H9 (cell line): ENCODE measurements around the gene PPFIA2. TPM values are rescaled to one million over a fixed set of nuclear protein-coding genes. Genes with fewer than 3 reads are reported as not detected.

Experiments
- DNase-seq: peaks from one replicate; pipeline ENCODE4 v3.0.0-alpha.2; 2017
- H2AFZ ChIP-seq: one replicate; pipeline ENCODE4 v1.6.1; 2013; ENCODE audit warnings: mild to moderate bottlenecking, low read length, control low read depth, moderate library complexity
- H2AK5ac ChIP-seq: 2 replicates; pipeline ENCODE4 v1.6.1; 2013; ENCODE audit warnings: low read length, control low read depth, mixed read lengths; ENCODE audit not compliant: insufficient read length
- H2BK120ac ChIP-seq: one replicate; pipeline ENCODE4 v1.6.1; 2013; ENCODE audit warnings: low read depth, mild to moderate bottlenecking, low read length, control low read depth, inconsistent platforms; ENCODE audit not compliant: poor library complexity, severe bottlenecking
- H2BK12ac ChIP-seq: 2 replicates; pipeline ENCODE4 v1.6.1; 2013; ENCODE audit warnings: low read length, control low read depth, mixed read lengths, low read depth; ENCODE audit not compliant: insufficient read length
- H2BK15ac ChIP-seq: 2 replicates; pipeline ENCODE4 v1.6.1; 2013; ENCODE audit warnings: low read depth, low read length, control low read depth
- H2BK20ac ChIP-seq: one replicate; pipeline ENCODE4 v1.6.1; 2013; ENCODE audit warnings: low read depth, mild to moderate bottlenecking, low read length, control low read depth, inconsistent platforms; ENCODE audit not compliant: poor library complexity, severe bottlenecking
- H2BK5ac ChIP-seq: 2 replicates; pipeline ENCODE4 v1.6.1; 2013; ENCODE audit warnings: low read length, control low read depth, mixed read lengths; ENCODE audit not compliant: insufficient read length
- H3K14ac ChIP-seq: 2 replicates; pipeline ENCODE4 v1.6.1; 2013; ENCODE audit warnings: low read length, control low read depth; ENCODE audit not compliant: insufficient read depth
- H3K18ac ChIP-seq: 2 replicates; pipeline ENCODE4 v1.6.1; 2013; ENCODE audit warnings: low read depth, mild to moderate bottlenecking, mixed read lengths, low read length, control low read depth; ENCODE audit not compliant: insufficient read length
- H3K23ac ChIP-seq: 2 replicates; pipeline ENCODE4 v1.6.1; 2013; ENCODE audit warnings: low read length, control low read depth, mixed read lengths, low read depth; ENCODE audit not compliant: insufficient read length
- H3K23me2 ChIP-seq: 2 replicates; pipeline ENCODE4 v1.6.1; 2013; ENCODE audit warnings: low read depth, mild to moderate bottlenecking, mixed read lengths, low read length, control low read depth; ENCODE audit not compliant: insufficient read length, poor library complexity, severe bottlenecking
- H3K27ac ChIP-seq: 2 replicates; pipeline ENCODE4 v1.5.1; 2013; ENCODE audit warnings: low read length, control low read depth, mixed read lengths, low read depth; ENCODE audit not compliant: insufficient read length
- H3K27me3 ChIP-seq: 2 replicates; pipeline ENCODE4 v1.6.1; 2013; ENCODE audit warnings: low read length, control low read depth, inconsistent platforms; ENCODE audit not compliant: insufficient read depth
- H3K4ac ChIP-seq: 2 replicates; pipeline ENCODE4 v1.6.1; 2013; ENCODE audit warnings: low read depth, mild to moderate bottlenecking, control low read depth, inconsistent platforms, low read length, moderate library complexity
- H3K4me1 ChIP-seq: 2 replicates; pipeline ENCODE4 v1.6.1; 2013; ENCODE audit warnings: low read length, control low read depth, inconsistent platforms; ENCODE audit not compliant: insufficient read depth
- H3K4me2 ChIP-seq: 2 replicates; pipeline ENCODE4 v1.6.1; 2013; ENCODE audit warnings: low read length, control low read depth, mixed read lengths; ENCODE audit not compliant: insufficient read length, insufficient read depth
- H3K56ac ChIP-seq: 2 replicates; pipeline ENCODE4 v1.6.1; 2013; ENCODE audit warnings: low read depth, mild to moderate bottlenecking, mixed read lengths, low read length, control low read depth; ENCODE audit not compliant: insufficient read length
- H3K79me1 ChIP-seq: 2 replicates; pipeline ENCODE4 v1.6.1; 2013; ENCODE audit warnings: low read depth, mild to moderate bottlenecking, moderate library complexity, low read length, control low read depth, inconsistent platforms; ENCODE audit not compliant: insufficient read depth, poor library complexity, severe bottlenecking
- H3K79me2 ChIP-seq: 2 replicates; pipeline ENCODE4 v1.6.1; 2013; ENCODE audit warnings: low read length, control low read depth, inconsistent platforms; ENCODE audit not compliant: insufficient read depth
- H3K9ac ChIP-seq: 2 replicates; pipeline ENCODE4 v1.6.1; 2013; ENCODE audit warnings: low read length, control low read depth, mixed read lengths; ENCODE audit not compliant: insufficient read length; ENCODE audit errors: extremely low read depth
- H3K9me3 ChIP-seq: one replicate; pipeline ENCODE4 v1.6.1; 2013; ENCODE audit warnings: low read depth, low read length, inconsistent platforms; ENCODE audit not compliant: control insufficient read depth
- H3T11ph ChIP-seq: one replicate; pipeline ENCODE4 v1.6.1; 2013; ENCODE audit warnings: mild to moderate bottlenecking, low read length, control low read depth, inconsistent platforms
- H4K20me1 ChIP-seq: one replicate; pipeline ENCODE4 v1.6.1; 2013; ENCODE audit not compliant: control insufficient read depth, insufficient read length, insufficient read depth
- H4K5ac ChIP-seq: 2 replicates; pipeline ENCODE4 v1.6.1; 2013; ENCODE audit warnings: low read depth, mild to moderate bottlenecking, mixed read lengths, low read length, control low read depth; ENCODE audit not compliant: insufficient read length
- H4K8ac ChIP-seq: replicated peaks from 2 replicates; pipeline ENCODE4 v1.6.1; 2013; ENCODE audit warnings: low read length, control low read depth, mixed read lengths, low read depth; ENCODE audit not compliant: insufficient read length
- H4K91ac ChIP-seq: 2 replicates; pipeline ENCODE4 v1.6.1; 2013; ENCODE audit warnings: low read depth, mild to moderate bottlenecking, moderate library complexity, mixed read lengths, low read length, control low read depth; ENCODE audit not compliant: insufficient read length
- H3K27ac Mint-ChIP-seq, 3 experiments: 2 replicates in 2 of 3; 3 replicates in 1 of 3; pipeline ENCODE4 v1.8.0; 2020 to 2021; ENCODE audit warnings: mixed read lengths in 3 of 3, mild to moderate bottlenecking in 1 of 3, moderate library complexity in 1 of 3
- H3K27me3 Mint-ChIP-seq: 2 replicates; pipeline ENCODE4 v1.8.0; 2021; ENCODE audit warnings: low read depth, mild to moderate bottlenecking, moderate library complexity, mixed read lengths
- H3K36me3 Mint-ChIP-seq, 3 experiments: 2 replicates in 2 of 3; 3 replicates in 1 of 3; pipeline ENCODE4 v1.8.0; 2020 to 2021; ENCODE audit warnings: low read depth in 3 of 3, mixed read lengths in 3 of 3; ENCODE audit not compliant: insufficient read depth in 1 of 3
- H3K4me1 Mint-ChIP-seq, 2 experiments: 2 replicates each; pipeline ENCODE4 v1.8.0; 2020; ENCODE audit warnings: mixed read lengths in 2 of 2
- H3K4me3 Mint-ChIP-seq, 2 experiments: 2 replicates in 1 of 2; 3 replicates in 1 of 2; pipeline ENCODE4 v1.8.0; 2020 to 2021; ENCODE audit warnings: mild to moderate bottlenecking in 2 of 2, mixed read lengths in 2 of 2, moderate library complexity in 1 of 2
- H3K9me3 Mint-ChIP-seq, 2 experiments: 2 replicates in 1 of 2; 3 replicates in 1 of 2; pipeline ENCODE4 v1.8.0; 2020; ENCODE audit warnings: mild to moderate bottlenecking in 2 of 2, mixed read lengths in 2 of 2, moderate library complexity in 1 of 2
- WGBS: extraction: QIAGEN DNeasy Blood & Tissue Kit; methylation state at CpG from one replicate; pipeline ENCODE4 v1.1.7; 2013; ENCODE audit warnings: missing lambda C conversion rate, low lambda C conversion rate, mixed read lengths; ENCODE audit not compliant: insufficient read length; ENCODE audit errors: extremely low coverage; 5-methylcytosine and 5-hydroxymethylcytosine counted together
- total RNA-seq: library from RNA; stranded (reverse); gene quantifications from 2 replicates; pipeline ENCODE4 v1.2.1, GENCODE V29; 2021
- TF ChIP-seq, protein P1 (sequence below): fragments of 200-600 bp; sonication (generic); conservative IDR thresholded peaks from 3 replicates; pipeline ENCODE4 v1.8.0; 2021; ENCODE audit warnings: antibody characterized with exemption, mild to moderate bottlenecking

PPFIA2 gene
- total RNA-seq, 1 experiment from 2014 or later: 1.3 TPM

- Histone ChIP-seq H3K27ac (no peak overlapping the region), H3K4me2 (no peak overlapping the region), H2BK15ac (no peak overlapping the region), H3K27me3 (no peaks in the 10 kb centered on the region), H3K79me1 (no peaks in the 10 kb centered on the region), H3K56ac (no peak overlapping the region), H2AFZ (no peak overlapping the region), H2BK120ac (no peak overlapping the region), H3K79me2 (no peaks in the 10 kb centered on the region), H2BK20ac (no peak overlapping the region), H3K23me2 (no peaks in the 10 kb centered on the region), H3K4ac (no peak overlapping the region), H3K14ac (no peak overlapping the region), H4K91ac (no peak overlapping the region), H4K5ac (no peak overlapping the region), H2BK5ac (no peak overlapping the region), H3K18ac (no peak overlapping the region), H3K23ac (no peak overlapping the region), H2AK5ac (no peak overlapping the region), H4K20me1 (no peaks in the 10 kb centered on the region), H4K8ac (no peak overlapping the region), H3K9me3 (no peaks in the 10 kb centered on the region), H2BK12ac (no peak overlapping the region), H3T11ph (no peak overlapping the region), H3K4me1 (peaks cover 7% of the 10 kb centered on the region; the same call in 1 of the 2 replicates), H3K9ac (no peak overlapping the region)
- no peak for DNase-seq
- H3K9me3 Mint-ChIP-seq: no peaks in the 10 kb centered on the region
- no peaks in the 10 kb centered on the region for H3K27me3 Mint-ChIP-seq
- no peak overlapping the region for H3K4me3 Mint-ChIP-seq
- TF ChIP-seq, protein P1, sequence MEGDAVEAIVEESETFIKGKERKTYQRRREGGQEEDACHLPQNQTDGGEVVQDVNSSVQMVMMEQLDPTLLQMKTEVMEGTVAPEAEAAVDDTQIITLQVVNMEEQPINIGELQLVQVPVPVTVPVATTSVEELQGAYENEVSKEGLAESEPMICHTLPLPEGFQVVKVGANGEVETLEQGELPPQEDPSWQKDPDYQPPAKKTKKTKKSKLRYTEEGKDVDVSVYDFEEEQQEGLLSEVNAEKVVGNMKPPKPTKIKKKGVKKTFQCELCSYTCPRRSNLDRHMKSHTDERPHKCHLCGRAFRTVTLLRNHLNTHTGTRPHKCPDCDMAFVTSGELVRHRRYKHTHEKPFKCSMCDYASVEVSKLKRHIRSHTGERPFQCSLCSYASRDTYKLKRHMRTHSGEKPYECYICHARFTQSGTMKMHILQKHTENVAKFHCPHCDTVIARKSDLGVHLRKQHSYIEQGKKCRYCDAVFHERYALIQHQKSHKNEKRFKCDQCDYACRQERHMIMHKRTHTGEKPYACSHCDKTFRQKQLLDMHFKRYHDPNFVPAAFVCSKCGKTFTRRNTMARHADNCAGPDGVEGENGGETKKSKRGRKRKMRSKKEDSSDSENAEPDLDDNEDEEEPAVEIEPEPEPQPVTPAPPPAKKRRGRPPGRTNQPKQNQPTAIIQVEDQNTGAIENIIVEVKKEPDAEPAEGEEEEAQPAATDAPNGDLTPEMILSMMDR: no peak
- WGBS: no CpG with 5 or more reads among the region's 1 CpG
- peaks cover 9 to 13% of the 10 kb centered on the region in 2 experiments for H3K4me1 Mint-ChIP-seq
- no peak overlapping the region for H3K27ac Mint-ChIP-seq
- H3K36me3 Mint-ChIP-seq: no peaks in the 10 kb centered on the region
These were observed 346.2 kb downstream of the PPFIA2 start for GRCh38 chr12:81412940-81413339.
